Measurements from ENCODE around the gene THSD7A.

Gene THSD7A

DNA sequence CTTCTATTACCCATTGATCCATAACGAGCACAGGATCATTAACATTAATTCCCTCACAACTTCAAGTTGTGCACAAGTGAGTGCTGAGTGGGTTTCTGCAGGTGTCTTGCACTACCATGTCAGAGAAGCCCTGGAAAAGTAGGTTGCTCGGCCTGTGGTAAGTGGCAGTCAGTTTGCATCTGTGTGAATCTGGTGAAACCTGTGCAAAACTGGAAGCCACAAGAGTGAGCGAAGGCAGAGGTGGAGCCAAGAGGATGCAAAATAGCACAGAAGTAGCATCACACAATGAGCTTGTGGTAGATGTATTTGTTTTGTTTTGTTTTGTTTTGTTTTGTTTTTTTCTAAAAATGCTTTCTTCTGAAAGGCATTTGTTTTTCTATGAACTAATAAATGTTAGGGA is 181.5 kb downstream of the THSD7A start:
- no peaks in the 10 kb centered on the region for H3K36me3 ChIP-seq (ENCODE audit: insufficient read depth, low read length)
- no peaks in the 10 kb centered on the region for H3K9me3 ChIP-seq (ENCODE audit: low read length)
- no peak overlapping the region for H3K9ac ChIP-seq (ENCODE audit: low read length)
- H3K4me1 ChIP-seq (ENCODE audit: insufficient read depth, low read length), result no peaks in the 10 kb centered on the region
- no peak overlapping the region for H3K27ac ChIP-seq (ENCODE audit: low read depth, low read length)
- no peak overlapping the region for H3K4me3 ChIP-seq (ENCODE audit: low read depth in 1 of 2, low read length in 2 of 2)
- no peaks in the 10 kb centered on the region for H3K27me3 ChIP-seq (ENCODE audit: control insufficient read depth in 1 of 2, insufficient read depth in 2 of 2, low read length in 2 of 2)

DNA sequence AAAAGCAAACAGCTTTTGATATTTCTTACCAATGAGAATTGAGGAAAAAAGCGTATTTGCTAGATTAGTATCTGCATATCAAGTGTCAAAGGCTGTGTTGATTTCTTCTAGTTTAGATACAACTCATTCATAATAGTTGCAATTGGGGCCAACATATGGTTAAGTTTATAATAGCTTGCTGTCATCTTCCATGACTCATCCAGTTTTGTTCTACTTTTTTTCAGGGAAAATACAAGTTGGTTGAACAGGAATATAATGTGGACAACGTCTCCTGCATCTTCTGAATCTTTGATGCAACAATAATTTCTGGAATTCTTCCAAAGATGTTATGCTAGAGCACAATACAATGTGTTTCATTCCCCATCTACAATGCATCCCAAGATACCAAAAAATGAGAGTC is 182.0 kb downstream of the THSD7A start:
- H3K27me3 ChIP-seq (ENCODE audit: control insufficient read depth in 1 of 2, insufficient read depth in 2 of 2, low read length in 2 of 2), result no peaks in the 10 kb centered on the region

DNA sequence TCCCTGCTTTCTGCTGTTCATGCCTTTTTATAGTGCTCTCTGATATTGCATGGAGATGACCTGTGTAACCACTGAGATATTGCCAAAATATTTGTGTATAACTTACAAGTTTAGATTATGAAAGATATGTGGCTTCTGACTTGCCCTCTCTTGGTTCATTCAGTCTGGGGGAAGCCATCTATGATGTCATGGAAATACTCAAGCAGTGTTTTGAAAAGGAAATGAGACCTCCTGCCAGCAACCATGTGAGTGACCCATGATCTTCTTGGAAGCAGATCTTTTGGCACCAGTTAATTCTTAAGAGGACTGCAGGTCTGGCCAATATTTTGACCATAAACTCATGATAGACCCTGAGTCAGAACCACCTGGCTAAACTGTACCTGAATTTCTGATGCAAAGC is 183.0 kb downstream of the THSD7A start:
- Histone ChIP-seq H3K9me3 (ENCODE audit: low read length) (no peaks in the 10 kb centered on the region), H3K4me3 (ENCODE audit: low read depth in 1 of 2, low read length in 2 of 2) (no peak overlapping the region), H3K9ac (ENCODE audit: low read length) (no peak overlapping the region), H3K36me3 (ENCODE audit: insufficient read depth, low read length) (no peaks in the 10 kb centered on the region), H3K27ac (ENCODE audit: low read depth, low read length) (no peak overlapping the region), H3K27me3 (ENCODE audit: control insufficient read depth in 1 of 2, insufficient read depth in 2 of 2, low read length in 2 of 2) (no peaks in the 10 kb centered on the region), H3K4me1 (ENCODE audit: insufficient read depth, low read length) (no peaks in the 10 kb centered on the region)

More for the DNA sequence above, 182.0 kb downstream of the THSD7A start:
- Histone ChIP-seq H3K9me3 (ENCODE audit: low read length) (no peaks in the 10 kb centered on the region), H3K4me1 (ENCODE audit: insufficient read depth, low read length) (no peaks in the 10 kb centered on the region), H3K4me3 (ENCODE audit: low read depth in 1 of 2, low read length in 2 of 2) (no peak overlapping the region), H3K9ac (ENCODE audit: low read length) (no peak overlapping the region), H3K27ac (ENCODE audit: low read depth, low read length) (no peak overlapping the region), H3K36me3 (ENCODE audit: insufficient read depth, low read length) (no peaks in the 10 kb centered on the region)

DNA sequence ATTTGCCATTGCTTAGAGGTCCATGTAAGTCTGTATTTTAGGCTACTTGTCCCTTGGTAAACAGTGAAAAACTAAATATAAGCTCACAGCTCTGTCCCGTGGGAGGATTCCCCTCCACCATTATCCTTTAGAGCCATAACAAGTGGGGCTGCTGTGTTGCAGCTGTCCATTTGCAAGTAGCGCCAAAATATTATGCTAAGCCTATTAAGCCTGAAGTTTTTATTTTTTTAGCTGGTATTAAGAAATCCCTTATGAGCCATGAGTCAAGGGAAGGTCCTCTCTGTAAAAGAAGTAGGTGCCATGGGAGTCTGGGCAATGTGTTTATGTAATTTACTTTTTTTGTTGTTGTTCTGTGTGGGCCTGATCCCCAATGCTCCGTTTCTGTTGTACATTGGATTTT is 183.9 kb downstream of the THSD7A start:
- no peaks in the 10 kb centered on the region for H3K4me1 ChIP-seq (ENCODE audit: insufficient read depth, low read length)
- H3K36me3 ChIP-seq (ENCODE audit: insufficient read depth, low read length), result no peaks in the 10 kb centered on the region
- H3K27ac ChIP-seq (ENCODE audit: low read depth, low read length), result no peak overlapping the region
- H3K27me3 ChIP-seq (ENCODE audit: control insufficient read depth in 1 of 2, insufficient read depth in 2 of 2, low read length in 2 of 2), result no peaks in the 10 kb centered on the region
- H3K9ac ChIP-seq (ENCODE audit: low read length), result no peak overlapping the region
- H3K4me3 ChIP-seq (ENCODE audit: low read depth in 1 of 2, low read length in 2 of 2), result no peak overlapping the region
- no peaks in the 10 kb centered on the region for H3K9me3 ChIP-seq (ENCODE audit: low read length)

DNA sequence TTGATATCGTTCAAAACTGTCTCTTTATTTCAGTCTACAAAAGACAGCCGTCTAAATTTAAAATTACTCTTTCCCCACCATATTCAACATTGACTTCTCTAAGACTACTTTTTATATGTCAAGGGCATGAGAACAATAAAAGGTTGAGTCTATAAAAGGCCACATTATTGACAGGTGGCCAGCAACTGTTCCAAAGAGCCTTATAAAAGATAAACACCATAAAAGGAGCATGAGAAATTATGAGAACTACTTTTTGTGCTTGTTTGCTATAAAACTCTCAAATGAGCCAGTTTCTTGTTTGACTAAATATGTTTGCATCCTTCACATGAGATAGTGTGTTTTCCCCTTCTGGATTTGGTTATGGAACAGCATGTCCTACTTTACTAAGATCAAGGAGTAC is 189.2 kb downstream of the THSD7A start:
- no peak overlapping the region for H3K4me3 ChIP-seq (ENCODE audit: low read depth in 1 of 2, low read length in 2 of 2)
- H3K4me1 ChIP-seq (ENCODE audit: insufficient read depth, low read length), result no peaks in the 10 kb centered on the region
- no peaks in the 10 kb centered on the region for H3K27me3 ChIP-seq (ENCODE audit: control insufficient read depth in 1 of 2, insufficient read depth in 2 of 2, low read length in 2 of 2)
- no peaks in the 10 kb centered on the region for H3K36me3 ChIP-seq (ENCODE audit: insufficient read depth, low read length)
- H3K27ac ChIP-seq (ENCODE audit: low read depth, low read length), result no peak overlapping the region
- H3K9me3 ChIP-seq (ENCODE audit: low read length), result no peaks in the 10 kb centered on the region
- H3K9ac ChIP-seq (ENCODE audit: low read length), result no peak overlapping the region

DNA sequence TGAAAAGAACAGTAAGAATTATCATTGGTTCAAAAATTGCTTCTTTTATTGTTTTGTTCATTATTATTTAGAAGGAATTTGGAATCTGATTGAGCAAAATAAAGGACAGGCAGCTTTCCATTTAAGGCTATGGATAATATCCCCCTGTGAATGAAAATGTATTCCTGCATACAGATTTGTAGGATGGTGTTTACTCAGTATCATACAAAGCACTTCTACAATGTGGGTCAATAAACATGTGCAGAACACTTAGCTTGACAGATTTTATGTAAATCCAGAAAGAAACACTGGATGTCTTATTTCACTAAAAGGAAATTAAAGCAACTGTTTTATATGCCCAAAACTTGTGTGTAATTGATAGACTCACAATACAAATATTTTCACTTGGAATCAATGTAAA is 189.7 kb downstream of the THSD7A start:
- Histone ChIP-seq H3K36me3 (ENCODE audit: insufficient read depth, low read length) (no peaks in the 10 kb centered on the region), H3K9me3 (ENCODE audit: low read length) (no peaks in the 10 kb centered on the region), H3K9ac (ENCODE audit: low read length) (no peak overlapping the region), H3K27ac (ENCODE audit: low read depth, low read length) (no peak overlapping the region), H3K27me3 (ENCODE audit: control insufficient read depth in 1 of 2, insufficient read depth in 2 of 2, low read length in 2 of 2) (no peaks in the 10 kb centered on the region), H3K4me3 (ENCODE audit: low read depth in 1 of 2, low read length in 2 of 2) (no peak overlapping the region), H3K4me1 (ENCODE audit: insufficient read depth, low read length) (no peaks in the 10 kb centered on the region)

DNA sequence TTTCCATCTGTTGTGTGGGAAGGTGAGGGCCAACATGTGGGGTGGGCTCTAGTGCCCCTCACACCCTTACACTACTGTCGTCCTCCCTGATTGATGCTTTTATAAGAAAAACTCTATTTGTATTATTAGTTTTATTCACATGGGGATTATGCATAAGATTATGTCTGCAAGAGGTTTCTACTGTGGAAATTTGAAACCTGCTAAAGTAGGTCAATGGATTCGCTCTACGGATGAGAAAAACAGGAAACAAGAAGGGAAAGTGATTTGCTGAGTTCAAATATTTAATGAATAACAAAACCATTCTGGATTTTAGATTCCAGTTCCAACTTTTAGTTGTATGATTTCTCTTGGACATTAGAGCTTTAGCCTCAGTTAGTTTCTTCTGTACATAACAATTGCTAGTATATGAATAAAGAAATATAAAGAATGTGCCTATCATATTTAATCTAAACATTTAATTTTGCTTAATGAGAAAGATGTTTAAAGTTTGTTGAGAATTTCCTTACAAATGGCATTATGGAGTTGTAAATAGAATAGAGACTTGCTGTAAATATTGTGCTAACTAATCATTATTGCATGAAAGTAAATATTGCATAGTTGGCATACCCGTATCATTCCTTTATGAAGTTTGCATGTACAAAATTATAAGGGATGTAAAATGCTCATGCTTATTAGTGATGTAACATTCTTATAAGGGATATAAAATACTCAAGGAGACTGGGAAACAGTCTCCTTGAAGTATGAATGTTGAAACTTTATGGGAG is 193.8 kb downstream of the THSD7A start:
- Histone ChIP-seq H3K4me1 (ENCODE audit: insufficient read depth, low read length) (no peaks in the 10 kb centered on the region), H3K9ac (ENCODE audit: low read length) (no peak overlapping the region), H3K4me3 (ENCODE audit: low read depth in 1 of 2, low read length in 2 of 2) (no peak overlapping the region), H3K27me3 (ENCODE audit: control insufficient read depth in 1 of 2, insufficient read depth in 2 of 2, low read length in 2 of 2) (no peaks in the 10 kb centered on the region), H3K36me3 (ENCODE audit: insufficient read depth, low read length) (no peaks in the 10 kb centered on the region), H3K27ac (ENCODE audit: low read depth, low read length) (no peak overlapping the region), H3K9me3 (ENCODE audit: low read length) (no peaks in the 10 kb centered on the region)

DNA sequence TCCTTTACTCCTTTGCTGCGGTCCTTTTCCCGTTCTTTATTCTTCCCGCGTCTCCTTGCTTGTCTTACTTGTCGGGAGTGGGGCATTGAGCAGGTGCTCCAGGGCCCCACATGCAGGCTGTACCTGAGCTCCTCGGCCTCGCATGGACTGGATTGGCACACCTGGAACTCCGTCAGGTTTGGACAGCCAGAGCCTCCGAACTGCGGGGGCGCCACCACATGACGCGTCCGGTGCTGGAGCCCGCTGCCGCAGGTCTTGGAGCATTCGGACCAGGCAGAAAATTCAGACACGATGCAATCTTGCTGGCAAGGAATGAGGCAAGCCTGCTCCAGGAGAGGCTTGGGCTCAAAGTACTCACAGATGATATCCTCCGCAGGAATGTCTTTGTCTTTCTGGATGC is 195.7 kb downstream of the THSD7A start:
- no peaks in the 10 kb centered on the region for H3K27me3 ChIP-seq (ENCODE audit: control insufficient read depth in 1 of 2, insufficient read depth in 2 of 2, low read length in 2 of 2)
- no peak overlapping the region for H3K9ac ChIP-seq (ENCODE audit: low read length)
- H3K36me3 ChIP-seq (ENCODE audit: insufficient read depth, low read length), result no peaks in the 10 kb centered on the region
- H3K27ac ChIP-seq (ENCODE audit: low read depth, low read length), result no peak overlapping the region
- H3K4me1 ChIP-seq (ENCODE audit: insufficient read depth, low read length), result no peaks in the 10 kb centered on the region
- H3K4me3 ChIP-seq (ENCODE audit: low read depth in 1 of 2, low read length in 2 of 2), result no peak overlapping the region
- no peaks in the 10 kb centered on the region for H3K9me3 ChIP-seq (ENCODE audit: low read length)

DNA sequence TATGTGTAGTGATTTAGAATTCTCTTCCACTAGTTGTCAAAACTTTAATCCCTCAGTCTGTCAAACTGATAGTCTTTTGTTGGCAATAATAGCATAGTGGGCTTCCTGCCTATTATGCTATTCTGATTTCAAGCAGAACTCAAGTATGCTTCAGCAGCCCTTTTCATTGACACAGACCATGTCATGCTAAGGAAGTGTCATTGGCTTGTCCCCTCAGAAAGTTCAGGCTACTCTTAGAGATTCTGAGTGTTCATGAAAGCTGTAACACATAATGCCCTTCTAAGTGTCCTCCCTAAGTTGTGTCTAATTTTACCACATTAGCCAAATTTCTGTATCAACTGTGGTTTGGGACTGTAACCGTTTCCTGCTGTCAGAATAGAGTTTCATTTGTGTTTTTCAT is 198.7 kb downstream of the THSD7A start:
- H3K27ac ChIP-seq (ENCODE audit: low read depth, low read length), result no peak overlapping the region
- no peaks in the 10 kb centered on the region for H3K9me3 ChIP-seq (ENCODE audit: low read length)
- no peak overlapping the region for H3K4me3 ChIP-seq (ENCODE audit: low read depth in 1 of 2, low read length in 2 of 2)
- H3K27me3 ChIP-seq (ENCODE audit: control insufficient read depth in 1 of 2, insufficient read depth in 2 of 2, low read length in 2 of 2), result no peaks in the 10 kb centered on the region
- no peaks in the 10 kb centered on the region for H3K36me3 ChIP-seq (ENCODE audit: insufficient read depth, low read length)
- H3K4me1 ChIP-seq (ENCODE audit: insufficient read depth, low read length), result no peaks in the 10 kb centered on the region
- H3K9ac ChIP-seq (ENCODE audit: low read length), result no peak overlapping the region

DNA sequence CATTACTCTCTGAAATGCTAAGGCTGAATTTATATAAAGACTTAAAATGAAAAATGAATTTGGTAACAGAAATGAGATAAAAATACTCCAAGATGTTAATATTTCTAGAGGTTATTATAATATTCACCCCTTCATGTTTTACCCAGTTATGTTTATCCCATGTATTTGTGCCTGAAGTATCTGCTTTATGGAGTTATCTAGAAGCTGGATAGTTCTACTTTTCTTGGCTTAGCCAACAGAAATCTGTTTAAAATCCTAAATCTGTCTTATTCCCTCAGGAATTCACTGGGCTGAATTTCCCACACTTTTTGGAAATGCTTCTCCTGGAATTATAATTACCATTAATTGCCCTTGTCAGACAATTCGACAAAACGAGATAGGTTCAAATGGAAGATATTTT is 201.6 kb downstream of the THSD7A start:
- Histone ChIP-seq H3K36me3 (ENCODE audit: insufficient read depth, low read length) (no peaks in the 10 kb centered on the region), H3K9me3 (ENCODE audit: low read length) (no peaks in the 10 kb centered on the region), H3K9ac (ENCODE audit: low read length) (no peak overlapping the region), H3K4me3 (ENCODE audit: low read depth in 1 of 2, low read length in 2 of 2) (no peak overlapping the region), H3K27me3 (ENCODE audit: control insufficient read depth in 1 of 2, insufficient read depth in 2 of 2, low read length in 2 of 2) (no peaks in the 10 kb centered on the region), H3K27ac (ENCODE audit: low read depth, low read length) (no peak overlapping the region), H3K4me1 (ENCODE audit: insufficient read depth, low read length) (no peaks in the 10 kb centered on the region)

DNA sequence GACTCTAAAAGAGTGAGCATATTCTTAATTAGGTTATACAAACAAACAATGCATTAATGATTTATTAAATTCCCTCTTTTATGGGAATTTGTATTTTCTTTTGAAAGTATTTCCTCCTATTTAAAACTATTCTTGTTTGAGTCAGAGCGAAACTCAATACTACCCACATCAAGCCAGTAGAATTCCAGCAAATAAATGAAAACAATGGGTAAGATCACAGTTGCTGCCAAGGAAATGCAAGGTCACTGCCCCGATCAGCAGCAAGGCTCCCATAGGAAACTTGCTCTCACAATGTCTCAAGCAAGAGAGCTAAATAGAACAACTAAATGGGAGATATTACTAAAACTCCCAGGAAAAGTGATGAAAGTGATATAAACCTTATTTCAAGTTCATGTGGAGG is 206.3 kb downstream of the THSD7A start:
- Histone ChIP-seq H3K36me3 (ENCODE audit: insufficient read depth, low read length) (no peaks in the 10 kb centered on the region), H3K27ac (ENCODE audit: low read depth, low read length) (no peak overlapping the region), H3K4me3 (ENCODE audit: low read depth in 1 of 2, low read length in 2 of 2) (no peak overlapping the region), H3K9ac (ENCODE audit: low read length) (no peak overlapping the region), H3K9me3 (ENCODE audit: low read length) (no peaks in the 10 kb centered on the region), H3K4me1 (ENCODE audit: insufficient read depth, low read length) (no peaks in the 10 kb centered on the region), H3K27me3 (ENCODE audit: control insufficient read depth in 1 of 2, insufficient read depth in 2 of 2, low read length in 2 of 2) (no peaks in the 10 kb centered on the region)

DNA sequence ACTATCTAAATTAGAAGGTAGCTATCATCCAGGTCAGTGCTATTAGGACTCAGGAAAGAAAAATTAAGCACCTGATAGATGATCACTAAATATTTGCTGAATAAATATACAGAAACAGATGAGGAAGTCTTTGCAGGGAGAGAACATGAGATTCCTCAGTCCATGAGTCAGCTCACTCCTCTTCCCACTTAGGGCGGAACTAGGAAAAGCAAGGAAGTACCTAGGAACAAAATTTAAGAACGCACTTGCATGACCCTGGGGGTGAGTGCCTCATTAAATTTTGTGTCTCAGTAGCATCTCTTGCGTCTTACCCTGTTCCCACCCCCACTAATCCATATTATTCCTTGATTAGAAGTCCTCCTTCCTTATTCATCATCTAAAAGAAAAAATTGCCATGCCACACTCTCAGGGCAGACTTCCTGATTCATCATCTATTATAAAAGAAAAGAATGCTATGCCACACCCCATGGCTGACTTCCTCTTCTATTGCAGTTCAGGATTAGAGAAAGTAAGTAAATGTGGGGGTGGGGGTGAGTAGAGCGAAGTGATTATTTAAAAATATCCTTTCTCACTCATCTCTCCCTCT is 208.8 kb downstream of the THSD7A start:
- H3K4me3 ChIP-seq (ENCODE audit: low read depth in 1 of 2, low read length in 2 of 2), result no peak overlapping the region
- H3K27ac ChIP-seq (ENCODE audit: low read depth, low read length), result no peak overlapping the region
- no peaks in the 10 kb centered on the region for H3K36me3 ChIP-seq (ENCODE audit: insufficient read depth, low read length)
- H3K9me3 ChIP-seq (ENCODE audit: low read length), result no peaks in the 10 kb centered on the region
- H3K4me1 ChIP-seq (ENCODE audit: insufficient read depth, low read length), result no peaks in the 10 kb centered on the region
- no peaks in the 10 kb centered on the region for H3K27me3 ChIP-seq (ENCODE audit: control insufficient read depth in 1 of 2, insufficient read depth in 2 of 2, low read length in 2 of 2)
- no peak overlapping the region for H3K9ac ChIP-seq (ENCODE audit: low read length)

Data from muscle layer of colon (tissue), 2 donors.